Choroid plexus epithelial cell (primary cell): ENCODE results near the gene PRM2.

ENCODE experiments used
- DNase-seq: peaks from one replicate; pipeline ENCODE4 v3.0.0-alpha.2; 2010; ENCODE audit warnings: low read depth
- H3K4me3 ChIP-seq: 2 replicates; pipeline ENCODE4 v1.5.1; 2011; ENCODE audit warnings: low read depth, mild to moderate bottlenecking, control low read depth, low read length, moderate library complexity
- CTCF ChIP-seq: conservative IDR thresholded peaks from 2 replicates; pipeline ENCODE4 v1.5.1; 2011; ENCODE audit warnings: low read depth, mild to moderate bottlenecking, control low read depth, inconsistent platforms, low read length, moderate library complexity

The PRM2 gene

GRCh38 chr16:11265124-11265523 lies 11.2 kb downstream of the PRM2 start:
- no peak for TF ChIP-seq CTCF
- no peak overlapping the region for H3K4me3 ChIP-seq
- no peak for DNase-seq

GRCh38 chr16:11264155-11264832 lies 12.0 kb downstream of the PRM2 start:
- no peak overlapping the region for H3K4me3 ChIP-seq
- TF ChIP-seq CTCF = no peak
- no peak for DNase-seq

- DNase-seq = no peak
- H3K4me3 ChIP-seq = no peak overlapping the region
- TF ChIP-seq CTCF = no peak
Observed at GRCh38 chr16:11263737-11264136, 12.5 kb downstream of the PRM2 start.

- no peak overlapping the region for H3K4me3 ChIP-seq
- DNase-seq = no peak
- TF ChIP-seq CTCF = no peak
Observed at GRCh38 chr16:11262915-11263314, 13.4 kb downstream of the PRM2 start.

DNA sequence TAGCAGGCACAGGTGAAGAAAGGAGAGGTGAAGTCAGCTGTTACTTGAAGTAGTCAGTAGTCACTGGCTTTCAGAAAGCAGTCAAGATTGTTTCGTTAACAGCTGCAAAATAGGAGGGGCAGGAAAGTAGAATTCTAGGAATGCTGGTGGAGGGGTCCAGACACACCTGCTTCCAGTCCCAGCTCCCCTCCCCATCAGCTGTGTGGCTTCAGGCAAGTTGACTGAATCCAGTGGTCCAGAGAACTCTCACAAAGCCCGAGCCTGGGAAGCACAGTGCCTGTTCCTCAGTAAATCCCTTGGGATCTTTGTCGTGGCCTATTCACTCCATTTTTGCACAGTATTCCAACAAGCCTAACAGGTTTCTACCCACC lies 15.7 kb downstream of the PRM2 start:
- DNase-seq = no peak
- no peak overlapping the region for H3K4me3 ChIP-seq
- TF ChIP-seq CTCF = no peak

DNA sequence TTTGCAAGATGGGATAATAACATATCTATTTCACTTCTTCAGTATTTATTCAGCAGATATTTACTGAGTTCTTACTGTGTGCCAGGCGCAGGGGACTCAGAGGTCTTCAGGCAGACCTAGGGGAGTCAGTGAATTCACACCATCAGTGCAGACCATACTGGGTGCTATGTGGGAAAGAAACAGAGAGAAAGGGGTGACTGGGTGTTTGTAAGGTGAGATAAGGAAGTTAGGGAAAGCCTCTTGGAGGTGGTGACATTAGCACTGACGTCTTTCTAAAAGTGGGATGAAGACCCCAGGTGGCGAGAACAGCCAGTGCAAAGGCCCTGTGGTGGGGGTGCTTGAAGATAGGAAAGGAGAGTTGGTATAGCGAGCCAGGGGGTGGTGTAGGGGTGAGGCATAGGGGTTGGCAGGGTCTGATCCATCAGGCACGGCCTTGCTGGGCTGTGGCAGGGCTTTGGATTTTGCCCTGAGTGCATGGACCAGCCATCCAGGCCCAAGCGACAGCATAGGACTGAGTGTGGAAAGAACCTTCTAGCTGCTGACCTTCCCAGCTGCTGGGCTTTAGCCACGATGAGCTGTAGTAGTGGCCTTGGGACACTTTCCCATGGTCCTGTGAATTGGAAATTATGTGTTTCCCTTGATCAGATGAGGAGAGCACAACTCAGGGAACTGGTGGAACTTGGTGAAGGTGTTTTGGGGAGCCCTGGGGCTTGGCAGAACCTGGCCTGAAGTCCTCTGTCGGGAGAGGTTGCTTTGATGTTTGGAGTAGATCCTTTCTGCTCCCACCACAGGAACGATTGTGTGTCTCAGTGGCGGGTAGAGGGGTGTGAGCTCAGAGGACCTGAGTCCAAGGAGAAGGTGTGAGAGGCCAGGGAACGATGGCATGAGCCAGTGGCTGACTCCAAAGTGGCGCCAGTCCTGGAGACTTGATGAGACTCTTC lies 16.4 kb downstream of the PRM2 start:
- no peak for TF ChIP-seq CTCF
- no peak overlapping the region for H3K4me3 ChIP-seq
- no peak for DNase-seq
